ENCODE measurements around the gene RPS6KC1.

DNA sequence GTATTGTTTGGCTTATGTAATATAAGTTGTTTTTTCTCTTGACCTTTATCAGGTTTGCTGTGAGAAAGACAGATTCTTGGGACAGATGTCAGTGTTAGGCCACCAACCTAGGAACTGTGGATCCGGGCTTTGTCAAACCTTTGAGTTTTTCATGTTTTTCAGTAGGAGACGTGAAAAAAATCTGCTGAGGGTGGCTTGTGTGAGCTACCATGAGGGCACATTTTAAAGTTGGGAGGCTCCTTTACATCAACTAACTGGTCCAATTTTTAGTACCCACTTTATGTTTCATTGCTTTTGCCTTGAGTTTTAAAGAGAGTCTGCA is 801 bp downstream of the RPS6KC1 start:
- TF ChIP-seq, protein P1, sequence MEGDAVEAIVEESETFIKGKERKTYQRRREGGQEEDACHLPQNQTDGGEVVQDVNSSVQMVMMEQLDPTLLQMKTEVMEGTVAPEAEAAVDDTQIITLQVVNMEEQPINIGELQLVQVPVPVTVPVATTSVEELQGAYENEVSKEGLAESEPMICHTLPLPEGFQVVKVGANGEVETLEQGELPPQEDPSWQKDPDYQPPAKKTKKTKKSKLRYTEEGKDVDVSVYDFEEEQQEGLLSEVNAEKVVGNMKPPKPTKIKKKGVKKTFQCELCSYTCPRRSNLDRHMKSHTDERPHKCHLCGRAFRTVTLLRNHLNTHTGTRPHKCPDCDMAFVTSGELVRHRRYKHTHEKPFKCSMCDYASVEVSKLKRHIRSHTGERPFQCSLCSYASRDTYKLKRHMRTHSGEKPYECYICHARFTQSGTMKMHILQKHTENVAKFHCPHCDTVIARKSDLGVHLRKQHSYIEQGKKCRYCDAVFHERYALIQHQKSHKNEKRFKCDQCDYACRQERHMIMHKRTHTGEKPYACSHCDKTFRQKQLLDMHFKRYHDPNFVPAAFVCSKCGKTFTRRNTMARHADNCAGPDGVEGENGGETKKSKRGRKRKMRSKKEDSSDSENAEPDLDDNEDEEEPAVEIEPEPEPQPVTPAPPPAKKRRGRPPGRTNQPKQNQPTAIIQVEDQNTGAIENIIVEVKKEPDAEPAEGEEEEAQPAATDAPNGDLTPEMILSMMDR (IDR thresholded peaks at IDR 0.05), result no peak
- no peak for TF ChIP-seq POLR2A (IDR thresholded peaks at IDR 0.05)
